A549 treated with AZD9567 at 1 μM for 4 hours (cell line): ENCODE data around the gene RTRAF. TPM values are rescaled to one million over a fixed set of nuclear protein-coding genes. Genes with fewer than 3 reads are reported as not detected.

ENCODE experiments used
- total RNA-seq: library from RNA; stranded (reverse); fragments of 200-300 nt; extraction: Qiagen RNA extraction; gene quantifications from 5 replicates; pipeline ENCODE4 v1.2.3, GENCODE V29; 2022; ENCODE audit not compliant: insufficient read depth

RTRAF gene
- total RNA-seq: 246 to 298 TPM (median 254 TPM) in 5 replicates

GRCh38 chr14:51989293-51990234 lies at the start of gene RTRAF:
Gene RTRAF (plus strand): TSS chr14:51989546. CDS start chr14:51989640, 94 bp downstream.

Other genes starting within 250 kb of the RTRAF start
- 2.0 to 7.2 TPM (median 2.8 TPM) in 5 replicates for gene GNG2, start 128.9 kb upstream of the RTRAF start, total RNA-seq
- 21.3 to 42.7 TPM (median 24.1 TPM) in 5 replicates for gene NID2, start 79.5 kb downstream of the RTRAF start, total RNA-seq